ENCODE data around the gene IGF2BP3.

DNA sequence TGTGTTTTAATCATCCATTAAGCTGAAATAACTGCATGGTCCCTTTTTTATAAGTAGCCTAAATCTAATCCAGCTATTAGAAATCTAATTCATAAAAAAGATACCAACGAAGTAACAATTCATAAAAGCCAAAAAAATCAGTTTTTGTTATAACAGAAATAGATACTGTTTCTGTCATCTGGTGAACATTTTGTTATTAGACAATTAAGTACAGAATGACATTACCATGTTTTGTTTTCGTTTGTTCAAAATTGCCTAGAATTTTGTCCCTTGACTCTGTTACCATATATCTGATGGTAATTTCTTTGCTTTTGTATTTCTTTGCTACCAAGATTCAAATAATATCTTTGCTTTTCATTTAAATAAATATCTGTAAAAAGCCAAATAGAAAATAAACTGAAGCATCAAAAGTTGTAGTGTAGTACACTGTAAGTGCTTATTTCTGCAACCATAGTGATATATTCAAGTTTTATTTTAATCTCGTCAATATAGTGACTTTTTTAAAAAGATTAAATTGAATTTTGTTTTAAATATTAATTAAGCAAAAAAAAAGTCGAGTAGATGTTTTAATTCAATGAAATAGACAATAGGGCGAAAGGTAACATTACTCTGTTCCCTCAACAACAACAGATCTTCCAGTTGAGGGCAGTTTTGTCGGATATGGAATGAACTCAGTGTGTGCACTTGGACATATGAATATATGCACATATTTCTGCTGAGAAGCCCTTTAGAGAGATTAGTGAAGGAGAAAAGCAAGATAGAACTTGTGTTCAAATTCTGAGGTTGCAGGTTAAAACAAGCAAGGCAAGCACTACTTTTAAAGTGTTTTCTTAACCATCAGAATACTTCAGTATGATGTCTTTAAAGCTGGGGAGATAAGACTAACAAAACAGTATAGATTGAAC is 7.9 kb upstream of the IGF2BP3 start:
- no peak for TF ChIP-seq POLR2A (IDR thresholded peaks at IDR 0.05; ENCODE audit: low read depth, low read length)
- TF ChIP-seq POLR2AphosphoS5 (IDR thresholded peaks at IDR 0.05; ENCODE audit: low read depth, low read length): no peak

Measured in GM12891 (cell line).